CD14-positive monocyte (primary cell): ENCODE measurements around the gene OR13C2. TPM values are rescaled to one million over a fixed set of nuclear protein-coding genes. Genes with fewer than 3 reads are reported as not detected.

Source experiments
- DNase-seq, 3 donors: peaks; one replicate each; pipeline ENCODE4 v3.0.0-alpha.2; 2011 to 2022
- H2AFZ ChIP-seq: 2 replicates; pipeline ENCODE4 v1.6.0; 2012; ENCODE audit warnings: mild to moderate bottlenecking, low read depth, low read length, inconsistent platforms; ENCODE audit not compliant: insufficient read depth, poor library complexity, severe bottlenecking
- H3K27ac ChIP-seq, 2 donors: 1 replicate in 1 of 2; 2 replicates in 1 of 2; pipeline ENCODE4 v1.5.1; 2012 to 2013; ENCODE audit warnings: low read length in 2 of 2, control low read depth in 1 of 2, inconsistent platforms in 1 of 2, low read depth in 1 of 2, mild to moderate bottlenecking in 1 of 2
- H3K27me3 ChIP-seq, 2 donors: one replicate each; pipeline versions ENCODE4 v1.6.0 to v1.6.1; 2011 to 2013; ENCODE audit warnings: low read length in 2 of 2; ENCODE audit not compliant: control insufficient read depth in 2 of 2, insufficient read depth in 2 of 2
- H3K36me3 ChIP-seq, 2 donors: replicated peaks in 1 of 2; 1 replicate in 1 of 2; 2 replicates in 1 of 2; pipeline versions ENCODE4 v1.5.1 to v1.6.1; 2012 to 2013; ENCODE audit warnings: low read length in 2 of 2, control low read depth in 1 of 2, inconsistent platforms in 1 of 2, mild to moderate bottlenecking in 1 of 2; ENCODE audit not compliant: insufficient read depth in 2 of 2, control insufficient read depth in 1 of 2
- H3K4me1 ChIP-seq, 2 donors: 1 replicate in 1 of 2; 2 replicates in 1 of 2; pipeline versions ENCODE4 v1.5.1 to v1.6.1; 2012 to 2013; ENCODE audit warnings: low read length in 2 of 2, control low read depth in 1 of 2, inconsistent platforms in 1 of 2, mild to moderate bottlenecking in 1 of 2, moderate library complexity in 1 of 2; ENCODE audit not compliant: insufficient read depth in 2 of 2, control insufficient read depth in 1 of 2
- H3K4me2 ChIP-seq: replicated peaks from 2 replicates; pipeline ENCODE3; 2012; ENCODE audit warnings: low read length, moderate library complexity, mild to moderate bottlenecking; ENCODE audit not compliant: poor library complexity, severe bottlenecking; ENCODE audit errors: extremely low read depth
- H3K4me3 ChIP-seq, 3 experiments: fragments of 200-600 bp in 1 of 3; sonication (generic) in 1 of 3; replicated peaks in 1 of 3; 1 replicate in 2 of 3; 2 replicates in 1 of 3; pipeline ENCODE4 v1.5.1; 2011 to 2013; ENCODE audit warnings: low read length in 3 of 3, mild to moderate bottlenecking in 3 of 3, control low read depth in 2 of 3, low read depth in 2 of 3, inconsistent platforms in 1 of 3, moderate library complexity in 1 of 3
- H3K79me2 ChIP-seq: 2 replicates; pipeline ENCODE4 v1.6.0; 2012; ENCODE audit warnings: mild to moderate bottlenecking, control low read depth, inconsistent platforms, low read length, moderate library complexity; ENCODE audit not compliant: insufficient read depth
- H3K9ac ChIP-seq: 2 replicates; pipeline ENCODE4 v1.6.0; 2017; ENCODE audit warnings: low read length, mild to moderate bottlenecking; ENCODE audit not compliant: insufficient read depth, poor library complexity, severe bottlenecking
- H3K9me3 ChIP-seq, 2 donors: replicated peaks in 1 of 2; 1 replicate in 1 of 2; 2 replicates in 1 of 2; pipeline versions ENCODE4 v1.5.1 to v1.6.1; 2012 to 2013; ENCODE audit warnings: low read length in 2 of 2, control low read depth in 1 of 2; ENCODE audit not compliant: control insufficient read depth in 1 of 2, insufficient read depth in 1 of 2
- H4K20me1 ChIP-seq: 2 replicates; pipeline ENCODE4 v1.6.0; 2012; ENCODE audit warnings: mild to moderate bottlenecking, low read length, control low read depth, moderate library complexity; ENCODE audit not compliant: insufficient read depth
- H3K27ac Mint-ChIP-seq, 7 donors: one replicate each; pipeline ENCODE4 v1.8.0; 2020; ENCODE audit warnings: mild to moderate bottlenecking in 7 of 7, mixed read lengths in 7 of 7, moderate library complexity in 6 of 7, inconsistent platforms in 2 of 7
- H3K27me3 Mint-ChIP-seq, 3 donors: one replicate each; pipeline ENCODE4 v1.8.0; 2021 to 2022; ENCODE audit warnings: low read depth in 3 of 3, mild to moderate bottlenecking in 3 of 3, mixed read lengths in 3 of 3, moderate library complexity in 3 of 3, inconsistent platforms in 1 of 3
- H3K36me3 Mint-ChIP-seq, 2 donors: one replicate each; pipeline ENCODE4 v1.8.0; 2020; ENCODE audit warnings: mixed read lengths in 2 of 2, inconsistent platforms in 1 of 2, mild to moderate bottlenecking in 1 of 2
- H3K4me1 Mint-ChIP-seq: one replicate; pipeline ENCODE4 v1.8.0; 2020; ENCODE audit warnings: mild to moderate bottlenecking, mixed read lengths
- H3K4me3 Mint-ChIP-seq, 2 donors: one replicate each; pipeline ENCODE4 v1.8.0; 2020; ENCODE audit warnings: mild to moderate bottlenecking in 2 of 2, mixed read lengths in 2 of 2, moderate library complexity in 1 of 2
- H3K9me3 Mint-ChIP-seq, 7 donors: one replicate each; pipeline ENCODE4 v1.8.0; 2020 to 2022; ENCODE audit warnings: mixed read lengths in 7 of 7, mild to moderate bottlenecking in 6 of 7, moderate library complexity in 6 of 7, inconsistent platforms in 2 of 7
- CTCF ChIP-seq: fragments of 200-600 bp; IDR thresholded peaks from one replicate; pipeline ENCODE4 v1.8.0; 2022; ENCODE audit warnings: antibody characterized with exemption, mild to moderate bottlenecking
- WGBS: methylation state at CpG from one replicate; pipeline ENCODE4 v1.1.5; 2013; ENCODE audit warnings: missing lambda C conversion rate; ENCODE audit not compliant: insufficient coverage; 5-methylcytosine and 5-hydroxymethylcytosine counted together
- intact Hi-C, 2 donors: fragments of 100-400 bp; cut with micrococcal nuclease; formaldehyde crosslinking; loops; one replicate each; pipeline versions ENCODE4 v1.15.0 to v1.15.1; 2023
- polyA plus RNA-seq, 3 donors: library from polyadenylated mRNA; depleted of rRNA in 1 of 3; unstranded in 2 of 3; stranded (reverse) in 1 of 3; fragments of 300-500 nt in 2 of 3; fragments of >200 nt in 1 of 3; fragmentation: Illumina TruSeq in 2 of 3; gene quantifications; 1 replicate in 2 of 3; 2 replicates in 1 of 3; pipeline ENCODE4 v1.2.3, GENCODE V29; 2012 to 2021

The OR13C2 gene
- polyA plus RNA-seq, 3 donors = not detected

- Mint-ChIP-seq H3K27ac (no peak overlapping the region), H3K4me3 (no peak overlapping the region), H3K36me3 (no peaks in the 10 kb centered on the region), H3K27me3 (no peaks in the 10 kb centered on the region), H3K9me3 (peaks cover 0 to 2% (median 0%) of the 10 kb centered on the region in 7 donors), H3K4me1 (no peaks in the 10 kb centered on the region)
- H3K79me2 ChIP-seq = no peaks in the 10 kb centered on the region
- H3K27ac ChIP-seq = no peak overlapping the region
- H3K9ac ChIP-seq = no peak overlapping the region
- H3K4me1 ChIP-seq = no peaks in the 10 kb centered on the region
- no peaks in the 10 kb centered on the region for H3K9me3 ChIP-seq
- no peak overlapping the region for H3K4me2 ChIP-seq
- H4K20me1 ChIP-seq = no peaks in the 10 kb centered on the region
- no peak for DNase-seq
- intact Hi-C loops = no loop called here
- no peaks in the 10 kb centered on the region for H3K27me3 ChIP-seq
- no peak overlapping the region for H3K4me3 ChIP-seq
- TF ChIP-seq CTCF = no peak
- H2AFZ ChIP-seq = no peak overlapping the region
- WGBS = no CpG with 5 or more reads among the region's 1 CpG
- no peaks in the 10 kb centered on the region for H3K36me3 ChIP-seq
Observed at GRCh38 chr9:104586496-104587180, 18.8 kb downstream of the OR13C2 start.

GRCh38 chr9:104580562-104580961, 24.9 kb downstream of the OR13C2 start:
- H3K27me3 Mint-ChIP-seq = no peaks in the 10 kb centered on the region
- DNase-seq = no peak
- no peaks in the 10 kb centered on the region for H3K9me3 ChIP-seq
- H3K27ac ChIP-seq = no peak overlapping the region
- H3K4me1 Mint-ChIP-seq = no peaks in the 10 kb centered on the region
- H4K20me1 ChIP-seq = no peaks in the 10 kb centered on the region
- H3K36me3 Mint-ChIP-seq = no peaks in the 10 kb centered on the region
- H3K4me1 ChIP-seq = no peaks in the 10 kb centered on the region
- H3K9ac ChIP-seq = no peak overlapping the region
- peaks cover 0 to 1% (median 0%) of the 10 kb centered on the region in 7 donors for H3K9me3 Mint-ChIP-seq
- no peaks in the 10 kb centered on the region for H3K27me3 ChIP-seq
- no peak overlapping the region for H2AFZ ChIP-seq
- H3K79me2 ChIP-seq = no peaks in the 10 kb centered on the region
- TF ChIP-seq CTCF = no peak
- no CpG with 5 or more reads among the region's 1 CpG for WGBS
- H3K27ac Mint-ChIP-seq = no peak overlapping the region
- H3K4me3 Mint-ChIP-seq = no peak overlapping the region
- H3K4me3 ChIP-seq = no peak overlapping the region
- no peak overlapping the region for H3K4me2 ChIP-seq
- intact Hi-C loops = no loop called here
- H3K36me3 ChIP-seq = no peaks in the 10 kb centered on the region
